Measurements from ENCODE around the gene E2F8.

DNA sequence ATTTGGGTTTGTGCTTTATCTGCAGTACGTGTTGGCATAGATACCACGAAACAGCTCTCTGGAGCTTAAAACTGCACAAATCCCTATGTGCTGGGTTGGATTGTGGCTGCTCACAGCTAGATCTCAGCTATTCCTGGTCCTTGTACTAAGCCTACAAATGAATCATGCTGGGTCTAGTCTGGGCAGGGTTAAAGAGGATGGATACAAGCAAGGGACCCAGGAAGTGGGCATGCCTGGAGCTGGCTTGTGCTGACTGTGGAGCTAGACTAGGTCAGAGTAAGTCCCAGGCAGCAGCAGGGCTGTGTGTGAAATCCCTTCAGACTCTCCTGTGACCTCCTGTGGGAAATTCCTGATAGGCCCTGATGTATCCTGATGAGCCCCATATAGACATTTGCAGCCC is 3.9 kb upstream of the E2F8 start:
- TF ChIP-seq POLR2A (IDR thresholded peaks at IDR 0.05; ENCODE audit: low read depth, low read length) (no peak), TAF1 (IDR thresholded peaks at IDR 0.05; ENCODE audit: low read depth, low read length) (no peak), POLR2AphosphoS5 (IDR thresholded peaks at IDR 0.05; ENCODE audit: low read depth, low read length) (no peak)

Measured in GM12891 (cell line).